GM21360 (cell line): Measurements from ENCODE around the gene PCNT.

Experiments
- ATAC-seq: cut with Tn5 transposase; IDR thresholded peaks from one replicate; pipeline ENCODE4 v1.9.1; 2021; ENCODE audit warnings: mild to moderate bottlenecking, moderate library complexity; ENCODE audit not compliant: unreplicated experiment

PCNT gene

GRCh38 chr21:46471514-46471913 lies 147.6 kb downstream of the PCNT start:
- ATAC-seq: no peak

DNA sequence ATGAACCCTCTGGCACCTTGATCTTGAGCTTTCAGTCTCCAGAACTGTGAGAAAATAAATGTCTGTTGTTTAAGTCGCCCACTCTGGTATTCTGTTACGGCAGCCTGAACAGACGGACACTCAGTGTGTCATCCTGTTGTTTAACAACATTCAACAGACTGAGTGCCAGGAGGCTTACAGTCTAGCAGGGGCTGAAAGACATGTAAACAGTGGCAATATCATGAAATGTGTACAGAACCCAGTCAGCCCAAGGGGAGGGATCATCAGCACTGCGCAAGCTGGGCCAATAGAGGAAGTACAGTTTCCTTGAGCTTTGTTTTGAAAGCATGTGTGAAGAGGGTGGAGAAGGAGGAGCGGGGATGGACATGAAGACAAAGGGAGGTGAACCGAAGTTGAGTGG lies 148.3 kb downstream of the PCNT start:
- ATAC-seq: no peak

GRCh38 chr21:46474382-46474781 lies 150.4 kb downstream of the PCNT start:
- no peak for ATAC-seq

DNA sequence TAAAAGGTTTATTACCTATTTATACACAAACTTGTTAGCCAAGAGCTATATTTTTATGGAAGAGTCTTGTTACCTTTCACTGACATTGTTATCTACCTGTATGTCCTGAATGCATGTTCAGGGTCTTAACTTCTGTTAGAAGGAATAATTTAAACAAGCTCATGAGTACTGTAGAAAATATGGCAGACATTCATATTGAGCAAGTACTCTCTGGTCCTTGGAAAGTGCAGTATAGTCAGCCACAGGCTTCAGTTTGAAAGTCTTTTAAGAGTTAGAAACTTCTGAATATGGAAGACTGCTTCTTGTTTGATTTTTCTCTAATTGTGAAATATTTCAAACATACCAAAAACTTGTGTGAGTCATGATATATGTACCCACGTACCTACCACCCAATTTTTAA lies 151.3 kb downstream of the PCNT start:
- no peak for ATAC-seq

DNA sequence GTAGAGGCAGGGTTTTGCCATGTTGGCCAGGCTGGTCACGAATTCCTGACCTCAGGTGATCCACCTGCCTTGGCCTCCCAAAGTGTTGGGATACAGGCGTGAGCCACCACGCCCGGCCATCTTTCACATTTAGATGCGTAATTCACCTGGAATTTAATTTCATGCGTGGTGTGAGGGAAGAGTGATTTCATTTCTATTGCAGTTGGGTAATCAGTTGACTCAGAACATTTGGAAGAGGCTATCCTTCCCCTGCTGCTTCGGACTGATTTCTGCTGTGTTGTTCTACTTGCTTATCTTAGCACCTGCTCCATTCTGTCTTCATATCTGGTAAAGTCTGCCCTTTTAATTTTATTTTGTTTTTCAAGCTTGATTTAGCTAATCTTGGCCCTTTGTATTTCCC lies 153.8 kb downstream of the PCNT start:
- ATAC-seq: no peak

DNA sequence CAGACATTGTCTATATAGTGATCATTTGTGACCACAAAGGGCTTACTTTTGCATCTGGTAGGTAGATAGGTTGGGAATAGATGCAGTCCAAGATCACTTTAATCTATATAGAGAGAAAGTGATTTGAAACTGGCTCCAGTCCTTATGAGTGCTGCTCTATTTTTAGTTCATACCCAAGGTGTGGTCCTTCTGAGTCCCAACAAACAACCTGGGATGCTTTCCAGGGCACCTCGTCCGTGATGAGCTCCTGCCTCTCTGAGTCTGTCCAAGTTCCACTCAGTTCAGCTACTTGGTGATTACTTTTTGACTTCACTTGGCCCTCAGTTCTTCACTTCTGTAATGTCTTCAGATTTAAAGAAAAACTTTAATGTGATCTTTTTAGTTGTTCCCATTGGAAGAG lies 155.0 kb downstream of the PCNT start:
- ATAC-seq: no peak

GRCh38 chr21:46480466-46480865 lies 156.5 kb downstream of the PCNT start:
- no peak for ATAC-seq

DNA sequence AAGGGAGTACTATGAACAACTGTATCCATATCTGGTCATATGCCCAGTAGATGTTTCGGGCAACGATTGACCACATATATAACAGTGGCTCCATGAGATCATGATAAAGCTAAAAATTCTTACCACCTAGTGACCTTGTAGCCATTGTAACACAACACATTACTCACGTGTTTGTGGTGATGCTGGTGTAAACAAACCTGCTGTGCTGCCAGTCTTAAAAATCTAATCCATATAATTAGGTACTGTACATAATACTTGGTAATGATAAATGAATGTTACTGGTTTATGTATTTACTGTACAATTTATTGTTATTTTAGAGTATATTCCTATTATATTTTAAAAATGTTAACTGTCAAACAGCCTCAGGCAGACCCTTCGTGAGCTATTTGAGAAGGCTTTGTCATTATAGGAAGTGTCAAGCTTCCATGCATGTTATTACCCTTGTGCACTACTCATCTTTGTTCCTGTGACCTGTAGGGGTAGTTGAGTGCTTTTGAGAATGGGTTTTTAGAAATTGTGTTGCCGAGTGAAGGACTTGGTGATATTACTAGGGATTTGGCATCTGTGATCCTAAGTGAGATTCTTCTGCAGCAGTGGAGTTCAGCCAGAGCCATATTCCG lies 158.4 kb downstream of the PCNT start:
- ATAC-seq: no peak

- ATAC-seq: no peak
Measured at GRCh38 chr21:46482846-46483231, 158.9 kb downstream of the PCNT start.

DNA sequence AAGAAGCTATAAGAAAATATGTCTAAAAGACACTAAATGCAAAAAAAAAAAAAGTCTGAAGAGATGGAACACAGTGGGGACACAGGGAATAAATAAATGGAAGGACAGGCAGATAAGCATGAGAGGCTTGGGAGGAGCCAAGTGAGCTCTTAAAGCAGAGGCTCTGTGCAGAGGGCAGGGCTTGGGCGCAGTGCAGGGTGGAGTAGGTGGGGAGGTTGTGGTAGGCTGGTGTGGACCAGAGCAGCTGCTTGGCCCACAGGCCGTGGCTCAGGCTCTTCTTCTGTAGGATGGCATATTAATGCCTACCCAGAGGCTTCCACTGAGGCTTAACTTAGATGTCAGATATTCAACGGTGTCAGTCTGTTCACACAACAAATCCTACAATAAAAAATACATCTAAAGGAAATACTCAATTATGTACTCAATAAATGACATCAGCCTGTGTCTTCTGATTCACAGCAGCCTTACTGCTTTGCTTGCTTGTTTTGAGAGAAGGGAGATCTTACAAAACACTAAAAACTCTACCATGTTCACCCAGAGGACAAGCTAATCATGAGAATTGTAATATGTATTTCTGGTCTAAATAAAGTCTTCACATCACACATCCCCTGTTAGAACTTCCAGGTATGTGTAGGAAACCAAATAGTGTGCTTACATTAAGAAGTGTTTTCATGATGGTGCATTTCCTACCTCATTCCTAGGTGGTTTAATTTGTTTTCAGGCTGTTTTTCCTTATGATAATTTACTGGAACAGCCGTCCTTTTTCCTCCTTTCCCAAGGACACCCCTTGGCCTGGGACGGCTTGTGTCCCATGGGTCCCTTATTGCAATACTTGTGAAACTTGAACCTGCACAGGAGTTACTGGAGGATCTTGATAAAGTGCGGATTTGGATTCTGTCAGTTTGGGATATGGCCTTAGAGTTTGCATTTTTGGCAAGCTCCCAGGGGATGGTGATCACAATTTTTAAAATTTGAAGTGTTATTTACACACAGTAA lies 159.6 kb downstream of the PCNT start:
- ATAC-seq: no peak

GRCh38 chr21:46486481-46487126 lies 162.6 kb downstream of the PCNT start:
- ATAC-seq: no peak

- ATAC-seq: no peak
Measured at GRCh38 chr21:46489162-46489663, 165.3 kb downstream of the PCNT start.

DNA sequence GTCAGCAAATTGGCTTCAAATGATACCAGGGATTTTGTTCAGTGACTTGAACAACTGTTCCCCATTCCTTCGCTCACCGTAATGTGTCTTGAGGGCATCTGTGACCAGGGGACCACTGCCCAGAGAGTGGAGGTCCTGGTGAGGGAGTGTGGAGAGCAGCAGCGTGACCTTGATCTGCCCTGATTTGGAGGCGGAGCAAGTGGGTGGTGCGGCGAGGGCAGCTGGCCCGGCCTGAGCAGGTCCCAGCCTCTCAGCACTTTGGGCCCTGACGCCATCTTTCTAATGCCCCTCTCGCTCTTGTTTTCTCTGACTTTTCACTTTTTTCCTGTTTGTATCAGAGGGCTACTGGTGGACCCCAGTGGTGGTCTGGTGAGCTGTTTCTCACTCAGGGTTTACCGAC lies 165.8 kb downstream of the PCNT start:
- no peak for ATAC-seq

GRCh38 chr21:46491553-46491952 lies 167.6 kb downstream of the PCNT start:
- no peak for ATAC-seq

GRCh38 chr21:46492851-46493250 lies 168.9 kb downstream of the PCNT start:
- ATAC-seq: no peak

DNA sequence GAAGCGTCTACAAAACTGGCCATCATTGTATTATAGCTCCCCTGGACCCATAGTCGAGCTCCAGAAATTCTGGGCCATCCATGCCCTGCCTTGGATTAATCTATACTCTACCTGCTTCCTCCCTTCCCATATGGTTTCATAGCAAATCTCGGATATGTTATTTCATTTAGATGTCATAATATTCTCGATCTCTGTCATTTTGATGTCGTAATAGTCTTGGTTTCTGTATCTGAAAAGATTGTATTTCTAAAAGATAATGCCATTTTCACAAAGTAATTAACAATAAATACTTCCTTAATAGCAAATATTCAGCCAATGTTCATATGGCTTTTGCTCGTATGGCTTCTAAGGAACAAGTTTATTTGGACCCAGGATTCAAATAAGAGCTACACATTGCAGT lies 169.9 kb downstream of the PCNT start:
- no peak for ATAC-seq
